KOPT-K1 (cell line): Measurements from ENCODE around the gene TMEM233.
"Not testable (repeated sequence)": the region's sequence is repeated elsewhere in the genome, so short reads cannot be mapped to it uniquely, and the experiment has no call there.

Experiments used
- H3K27ac ChIP-seq: fragments of 200-600 bp; sonication (generic); 2 replicates; pipeline ENCODE4 v1.5.1; 2016; ENCODE audit warnings: antibody characterized with exemption, mild to moderate bottlenecking, low read depth, low read length; ENCODE audit not compliant: poor library complexity, severe bottlenecking
- H3K36me3 ChIP-seq: fragments of 200-600 bp; sonication (generic); 2 replicates; pipeline ENCODE4 v1.5.1; 2017; ENCODE audit warnings: antibody characterized with exemption, mild to moderate bottlenecking, low read length, moderate library complexity; ENCODE audit not compliant: insufficient read depth
- H3K9me3 ChIP-seq: fragments of 200-600 bp; sonication (generic); 2 replicates; pipeline ENCODE4 v1.5.1; 2017; ENCODE audit warnings: antibody characterized with exemption, low read length, mild to moderate bottlenecking; ENCODE audit not compliant: insufficient read depth, poor library complexity, severe bottlenecking

The TMEM233 gene

DNA sequence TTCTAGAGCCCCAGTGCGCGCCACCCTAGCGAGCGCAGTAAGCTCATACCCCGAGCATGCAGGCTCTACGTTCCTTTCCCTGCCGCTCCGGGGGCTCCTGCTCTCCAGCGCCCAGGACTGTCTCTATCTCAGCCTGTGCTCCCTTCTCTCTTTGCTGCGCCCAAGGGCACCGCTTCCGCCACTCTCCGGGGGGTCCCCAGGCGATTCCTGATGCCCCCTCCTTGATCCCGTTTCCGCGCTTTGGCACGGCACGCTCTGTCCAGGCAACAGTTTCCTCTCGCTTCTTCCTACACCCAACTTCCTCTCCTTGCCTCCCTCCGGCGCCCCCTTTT lies 791 bp downstream of the TMEM233 start:
- H3K36me3 ChIP-seq: no peaks in the 10 kb centered on the region
- H3K27ac ChIP-seq: no peak overlapping the region
- no peaks in the 10 kb centered on the region for H3K9me3 ChIP-seq

- no peaks in the 10 kb centered on the region for H3K9me3 ChIP-seq
- H3K27ac ChIP-seq: no peak overlapping the region
- no peaks in the 10 kb centered on the region for H3K36me3 ChIP-seq
These were observed 1.3 kb downstream of the TMEM233 start for GRCh38 chr12:119594772-119595445.

- no peaks in the 10 kb centered on the region for H3K9me3 ChIP-seq
These were observed 4.6 kb downstream of the TMEM233 start for GRCh38 chr12:119598159-119598558.

DNA sequence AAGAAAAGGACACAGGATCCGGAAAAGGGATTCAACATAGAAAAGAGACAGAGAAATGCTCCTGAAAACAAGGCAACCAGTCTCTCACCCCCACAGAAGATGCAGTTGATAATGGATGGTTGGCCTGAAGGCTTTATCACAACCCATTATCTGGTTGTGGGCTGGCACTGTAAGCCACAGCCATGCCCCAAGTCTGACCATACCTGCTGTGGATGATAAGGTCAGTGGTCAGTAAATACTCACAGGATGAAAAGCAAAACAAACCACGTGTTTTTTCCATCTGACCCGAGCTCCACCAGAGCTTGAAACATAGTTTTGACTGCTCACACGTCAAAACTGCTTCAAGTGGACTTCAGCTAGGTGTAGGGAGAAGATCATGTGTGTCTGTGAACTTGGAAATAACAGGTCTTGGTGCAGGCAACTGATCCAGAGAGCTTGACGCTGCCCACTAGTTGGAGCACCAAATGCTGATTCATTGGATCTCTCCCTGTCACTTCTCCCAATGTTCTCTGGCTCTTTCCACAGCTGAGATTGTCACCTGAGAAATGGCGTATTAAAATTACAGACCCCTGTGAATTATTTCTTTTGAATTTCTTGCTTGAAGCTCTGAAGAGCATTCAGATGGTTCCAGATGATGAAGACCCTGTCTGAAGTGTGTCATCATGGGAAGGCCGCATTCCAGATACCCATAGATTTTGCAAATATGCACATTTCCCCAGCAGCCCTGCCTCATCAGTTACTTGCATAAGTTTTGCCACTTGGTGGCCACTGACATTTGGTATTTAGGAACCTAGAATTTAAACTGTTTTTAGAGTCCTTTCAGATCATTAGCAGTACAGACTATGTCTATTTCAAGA lies 8.5 kb downstream of the TMEM233 start:
- no peaks in the 10 kb centered on the region for H3K36me3 ChIP-seq
- H3K27ac ChIP-seq: no peak overlapping the region
- no peaks in the 10 kb centered on the region for H3K9me3 ChIP-seq

More at GRCh38 chr12:119598159-119598558, 4.6 kb downstream of the TMEM233 start:
- Histone ChIP-seq H3K27ac (no peak overlapping the region), H3K36me3 (no peaks in the 10 kb centered on the region)

DNA sequence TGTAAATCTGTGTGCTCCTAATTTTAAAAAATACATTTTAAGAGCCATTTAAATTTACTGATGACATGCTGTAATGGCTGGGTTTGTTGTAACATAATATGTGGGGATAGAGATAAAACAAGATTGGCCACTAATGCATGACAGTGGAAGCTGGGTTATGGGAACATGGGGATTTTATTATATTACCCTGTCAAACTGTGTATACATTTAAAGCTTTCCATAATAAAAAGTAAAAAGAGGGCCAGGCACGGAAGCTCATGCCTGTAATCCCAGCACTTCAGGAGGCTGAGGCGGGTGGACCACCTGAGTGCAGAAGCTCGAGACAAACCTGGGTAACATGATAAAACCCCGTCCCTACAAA lies 9.1 kb downstream of the TMEM233 start:
- no peaks in the 10 kb centered on the region for H3K36me3 ChIP-seq
- H3K27ac ChIP-seq: no peak overlapping the region
- no peaks in the 10 kb centered on the region for H3K9me3 ChIP-seq

DNA sequence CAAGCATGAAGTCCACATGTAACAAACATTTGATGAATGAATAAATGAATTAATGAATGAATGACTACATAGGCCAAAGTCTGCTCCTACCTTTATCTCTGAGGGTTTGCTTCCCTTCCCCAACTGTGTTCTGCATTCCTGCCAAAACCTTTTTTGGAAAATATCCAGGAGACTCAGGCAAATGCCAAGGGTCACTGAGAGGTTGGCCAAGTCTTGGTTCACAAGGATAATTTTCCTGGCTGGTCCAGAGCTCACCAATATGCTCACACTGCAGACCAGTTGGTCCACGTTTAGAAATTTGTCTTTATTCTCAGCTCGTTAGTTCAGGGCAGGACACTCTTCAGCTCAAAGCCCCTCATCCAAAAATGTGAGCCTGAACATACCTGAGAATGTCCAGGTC lies 10.2 kb downstream of the TMEM233 start:
- H3K36me3 ChIP-seq: no peaks in the 10 kb centered on the region
- peaks cover 6% of the 10 kb centered on the region for H3K9me3 ChIP-seq
- no peak overlapping the region for H3K27ac ChIP-seq

GRCh38 chr12:119609358-119609757 lies 15.8 kb downstream of the TMEM233 start:
- Histone ChIP-seq H3K36me3 (no peaks in the 10 kb centered on the region), H3K27ac (no peak overlapping the region), H3K9me3 (peaks cover 30% of the 10 kb centered on the region)

- no peak overlapping the region for H3K27ac ChIP-seq
- H3K36me3 ChIP-seq: no peaks in the 10 kb centered on the region
- peaks cover 33% of the 10 kb centered on the region for H3K9me3 ChIP-seq
These were observed 19.9 kb downstream of the TMEM233 start for GRCh38 chr12:119613319-119613936.

GRCh38 chr12:119614705-119615104 lies 21.1 kb downstream of the TMEM233 start:
- Histone ChIP-seq H3K27ac (no peak overlapping the region), H3K9me3 (peaks cover 30% of the 10 kb centered on the region), H3K36me3 (no peaks in the 10 kb centered on the region)

DNA sequence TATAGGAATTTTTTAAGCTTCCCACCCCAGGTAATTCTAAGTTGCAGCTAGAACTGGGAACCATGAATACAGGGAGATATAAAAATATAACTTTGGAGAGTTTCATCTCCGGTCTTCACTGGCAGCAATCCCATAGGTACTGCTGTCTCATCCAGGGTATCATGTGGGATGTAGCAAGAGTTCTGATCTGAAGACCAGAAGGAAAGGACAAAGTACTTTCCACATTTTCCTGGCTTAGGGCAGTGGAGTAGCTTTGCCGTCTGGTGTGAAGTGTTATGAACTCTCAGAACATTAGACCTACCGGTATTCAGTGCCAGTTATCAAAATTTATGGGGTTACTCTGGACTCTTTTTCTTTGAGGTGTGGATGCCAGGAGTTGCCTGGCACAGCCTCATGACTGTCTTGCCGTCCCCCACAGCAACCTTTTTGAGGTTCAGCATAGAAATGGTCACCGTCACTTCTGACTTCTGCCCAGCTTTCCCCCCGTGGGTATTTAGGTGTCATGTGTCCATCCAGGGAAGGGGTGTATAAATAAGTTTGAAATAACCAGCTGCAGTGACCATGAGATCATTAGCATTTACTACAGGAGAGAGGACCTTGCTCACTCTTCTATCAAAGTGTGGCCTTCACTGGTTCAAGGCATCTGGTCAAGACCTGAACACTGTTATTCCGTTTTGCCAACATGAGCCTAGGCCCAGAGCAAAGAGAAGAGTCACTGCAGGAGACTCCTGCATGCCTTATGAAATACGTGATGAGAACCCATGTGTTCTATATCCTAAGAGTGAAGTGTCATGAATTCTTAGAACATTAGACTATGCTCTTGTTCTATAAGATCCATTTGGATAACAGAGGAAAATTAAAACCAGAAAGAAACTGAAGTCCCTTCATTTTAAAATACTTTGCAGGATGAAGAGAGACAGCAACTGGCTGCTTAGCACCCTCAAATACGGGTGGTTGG lies 22.2 kb downstream of the TMEM233 start:
- Histone ChIP-seq H3K27ac (no peak overlapping the region), H3K9me3 (peaks cover 19% of the 10 kb centered on the region), H3K36me3 (no peaks in the 10 kb centered on the region)

- H3K9me3 ChIP-seq: peaks cover 16% of the 10 kb centered on the region
- not testable (repeated sequence) for H3K36me3 ChIP-seq, H3K27ac ChIP-seq
These were observed 24.8 kb downstream of the TMEM233 start for GRCh38 chr12:119618328-119618896.

GRCh38 chr12:119620490-119620889 lies 26.9 kb downstream of the TMEM233 start:
- H3K9me3 ChIP-seq: peaks cover 16% of the 10 kb centered on the region
- no peak overlapping the region for H3K27ac ChIP-seq
- no peaks in the 10 kb centered on the region for H3K36me3 ChIP-seq

DNA sequence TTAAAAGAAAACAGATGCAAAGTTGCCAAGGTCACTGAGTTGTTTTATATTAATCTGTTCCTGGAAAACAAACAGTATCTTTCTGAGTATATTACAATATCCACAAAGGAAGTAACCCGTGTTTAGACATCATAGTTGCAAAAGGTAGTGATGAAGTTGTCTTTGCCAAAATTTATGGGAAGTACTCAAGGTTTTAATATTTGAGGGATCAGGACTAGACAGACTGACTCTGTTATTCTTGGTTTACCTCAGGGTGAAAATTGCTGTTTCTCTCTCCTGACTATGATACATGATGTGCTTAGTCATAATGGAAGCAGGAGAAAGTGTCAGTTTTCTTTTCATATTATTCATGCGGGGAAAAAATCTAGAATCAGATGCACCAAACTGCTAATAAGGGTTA lies 28.3 kb downstream of the TMEM233 start:
- H3K27ac ChIP-seq: no peak overlapping the region
- peaks cover 16% of the 10 kb centered on the region for H3K9me3 ChIP-seq
- no peaks in the 10 kb centered on the region for H3K36me3 ChIP-seq

- H3K9me3 ChIP-seq: no peaks in the 10 kb centered on the region
- no peaks in the 10 kb centered on the region for H3K36me3 ChIP-seq
- H3K27ac ChIP-seq: no peak overlapping the region
These were observed 31.4 kb downstream of the TMEM233 start for GRCh38 chr12:119624966-119625365.
